HepG2 (cell line): ENCODE results near the gene PDE5A. TPM values are rescaled to one million over a fixed set of nuclear protein-coding genes. Genes with fewer than 3 reads are reported as not detected.

Experiments
- ATAC-seq: fragments of 200-7000 bp; cut with Tn5 transposase; 3 replicates; pipeline ENCODE4 v1.9.1; 2020; ENCODE audit warnings: mild to moderate bottlenecking, moderate library complexity
- BruUV-seq: library from RNA; stranded (reverse); fragments of 400-500 nt; replicated peaks from 2 replicates; lab custom pipeline; 2021; lab: Mats Ljungman, UMichigan
- CTCF ChIA-PET: fragments of 300-600 bp; formaldehyde crosslinking; extraction: SDS; loops from one replicate; lab custom pipeline; 2021; ENCODE audit warnings: low total read pairs, inconsistent platforms, low intra/inter-chr PET ratio; lab: Yijun Ruan, JAX
- POLR2A ChIA-PET: fragments of 350-600 bp; sonication (Branson Sonifier 250); formaldehyde crosslinking; loops from one replicate; lab custom pipeline; 2020; ENCODE audit warnings: antibody characterized with exemption, inconsistent platforms; lab: Yijun Ruan, JAX
- DNase-seq: peaks from one replicate; pipeline ENCODE4 v3.0.0-alpha.2; 2015; ENCODE audit warnings: low spot score
- FAIRE-seq: peaks from 3 replicates; lab custom pipeline; 2011; peaks lifted over from hg19 to GRCh38; lab: Jason Lieb, UNC
- H2AFZ ChIP-seq: one replicate; pipeline ENCODE4 v1.6.1; 2011; ENCODE audit warnings: low read length, inconsistent platforms
- H3K27ac ChIP-seq: fragments of 300-600 bp; 3 replicates; pipeline ENCODE4 v1.8.0; 2011; ENCODE audit warnings: mixed run types, mild to moderate bottlenecking, mixed read lengths, low read length, inconsistent platforms; ENCODE audit not compliant: insufficient read depth; ENCODE audit errors: extremely low read length
- H3K27me3 ChIP-seq, 2 experiments: fragments of 200-600 bp in 1 of 2; 2 replicates in 1 of 2; 3 replicates in 1 of 2; pipeline versions ENCODE4 v1.6.0 to v1.8.0; 2011; ENCODE audit warnings: low read length in 2 of 2, mild to moderate bottlenecking in 2 of 2, moderate library complexity in 2 of 2, inconsistent platforms in 1 of 2; ENCODE audit not compliant: insufficient read depth in 2 of 2, control insufficient read depth in 1 of 2
- H3K36me3 ChIP-seq, 2 experiments: fragments of 200-600 bp in 1 of 2; replicated peaks in 1 of 2; 2 replicates in 1 of 2; 3 replicates in 1 of 2; pipeline versions ENCODE4 v1.5.1 to v1.8.0; 2011; ENCODE audit warnings: low read length in 2 of 2, inconsistent platforms in 1 of 2; ENCODE audit not compliant: insufficient read depth in 2 of 2, control insufficient read depth in 1 of 2
- H3K4me1 ChIP-seq: 2 replicates; pipeline ENCODE4 v1.5.1; 2012; ENCODE audit warnings: low read length, inconsistent platforms; ENCODE audit not compliant: insufficient read depth
- H3K4me2 ChIP-seq: 2 replicates; pipeline ENCODE4 v1.6.0; 2011; ENCODE audit warnings: low read depth, low read length, inconsistent platforms
- H3K4me3 ChIP-seq, 3 experiments: fragments of 200-600 bp in 1 of 3; sonication (generic), shearing (Covaris generic) in 1 of 3; replicated peaks in 1 of 3; 2 replicates each; pipeline ENCODE4 v1.5.1; 2011 to 2016; ENCODE audit warnings: low read length in 3 of 3, inconsistent platforms in 2 of 3, low read depth in 2 of 3, mild to moderate bottlenecking in 2 of 3, control low read depth in 1 of 3, mixed read lengths in 1 of 3; ENCODE audit not compliant: insufficient read depth in 1 of 3
- H3K79me2 ChIP-seq: one replicate; pipeline ENCODE4 v1.6.1; 2011; ENCODE audit warnings: low read length, inconsistent platforms; ENCODE audit not compliant: insufficient read depth
- H3K9ac ChIP-seq: 2 replicates; pipeline ENCODE4 v1.6.0; 2011; ENCODE audit warnings: mild to moderate bottlenecking, low read depth, low read length, inconsistent platforms; ENCODE audit not compliant: insufficient read depth
- H3K9me3 ChIP-seq: 2 replicates; pipeline ENCODE4 v1.5.1; 2012; ENCODE audit warnings: mild to moderate bottlenecking, low read length
- H4K20me1 ChIP-seq: 2 replicates; pipeline ENCODE4 v1.6.0; 2011; ENCODE audit warnings: inconsistent platforms, mild to moderate bottlenecking, low read length, moderate library complexity; ENCODE audit not compliant: insufficient read depth
- CBX2 ChIP-seq, 2 experiments: fragments of 200-600 bp in 1 of 2; sonication (generic); formaldehyde crosslinking in 1 of 2; IDR thresholded peaks; 2 replicates each; pipeline versions ENCODE4 v1.7.0 to v1.8.1; 2018 to 2022; ENCODE audit warnings: low read depth in 2 of 2, low read length in 1 of 2, mild to moderate bottlenecking in 1 of 2, missing genetic modification reagents in 1 of 2
- DRAP1 ChIP-seq: IDR thresholded peaks from 2 replicates; pipeline ENCODE4 v1.6.1; 2016; ENCODE audit warnings: missing genetic modification reagents, missing compliant biosample characterization
- GTF2F1 ChIP-seq: fragments of 150-350 bp; IDR thresholded peaks from 2 replicates; pipeline ENCODE4 v1.6.1; 2014; ENCODE audit warnings: low read length
- NFAT5 ChIP-seq: sonication (generic); formaldehyde crosslinking; IDR thresholded peaks from 2 replicates; pipeline ENCODE4 v1.4.0; 2020; ENCODE audit warnings: missing genetic modification reagents
- NFYC ChIP-seq: IDR thresholded peaks from 2 replicates; pipeline ENCODE4 v1.6.1; 2016; ENCODE audit warnings: missing genetic modification reagents, missing compliant biosample characterization
- RFX3 ChIP-seq: IDR thresholded peaks from 2 replicates; pipeline ENCODE4 v1.6.1; 2016; ENCODE audit warnings: missing biosample characterization, missing genetic modification reagents
- SPEN ChIP-seq: sonication (generic); formaldehyde crosslinking; IDR thresholded peaks from 2 replicates; pipeline ENCODE4 v1.5.1; 2020; ENCODE audit warnings: low read depth, mild to moderate bottlenecking, missing genetic modification reagents
- SRSF4 ChIP-seq: fragments of 200-400 bp; formaldehyde crosslinking; IDR thresholded peaks from one replicate; pipeline ENCODE4 v1.6.1; 2018; ENCODE audit warnings: mild to moderate bottlenecking, low read depth, low read length, moderate library complexity; ENCODE audit not compliant: poor library complexity, severe bottlenecking
- ZNF234 ChIP-seq: sonication (generic); formaldehyde crosslinking; conservative IDR thresholded peaks from 2 replicates; pipeline ENCODE4 v1.5.1; 2020; ENCODE audit warnings: mild to moderate bottlenecking, missing genetic modification reagents
- ZNF335 ChIP-seq: sonication (generic); formaldehyde crosslinking; IDR thresholded peaks from 2 replicates; pipeline ENCODE4 v1.4.0; 2020; ENCODE audit warnings: missing genetic modification reagents
- WGBS: methylation state at CpG from one replicate; pipeline ENCODE4 v1.1.6; 2017; ENCODE audit warnings: low lambda C conversion rate; 5-methylcytosine and 5-hydroxymethylcytosine counted together
- in situ Hi-C: cut with HindIII; loops from 2 replicates; pipeline ENCODE4 v1.10.0; 2017; ENCODE audit warnings: low pct_unique_long_range_greater_than_20kb; ENCODE audit not compliant: extremely low pct_ligation_motif_present
- intact Hi-C: fragments of 100-400 bp; cut with micrococcal nuclease; formaldehyde crosslinking; loops from one replicate; pipeline ENCODE4 v1.10.0; 2022; ENCODE audit not compliant: unreplicated experiment
- polyA plus RNA-seq, 8 experiments: library from polyadenylated mRNA; depleted of rRNA in 3 of 8; stranded (reverse) in 7 of 8; unstranded in 1 of 8; fragments of >200 nt; fragmentation: Illumina TruSeq in 4 of 8; extraction: Trizol in 4 of 8; gene quantifications; 2 replicates each; pipeline versions ENCODE4 v1.2.1 to v1.2.3, GENCODE V29; 2011 to 2016; ENCODE audit warnings: low read depth in 4 of 8, missing spikeins in 1 of 8, mixed read lengths in 1 of 8; ENCODE audit not compliant: insufficient read depth in 1 of 8
- total RNA-seq, 5 experiments: library from RNA; depleted of rRNA; stranded (reverse); fragments of >200 nt; fragmentation: Illumina TruSeq; extraction: Trizol; gene quantifications; 2 replicates each; pipeline ENCODE4 v1.2.3, GENCODE V29; 2016; ENCODE audit warnings: low read depth in 1 of 5
- TF ChIP-seq, protein P1 (sequence below): sonication (generic); formaldehyde crosslinking; IDR thresholded peaks from 2 replicates; pipeline ENCODE4 v1.5.0; 2020; ENCODE audit warnings: mild to moderate bottlenecking, missing genetic modification reagents
- TF ChIP-seq, protein P2 (sequence below): sonication (generic); formaldehyde crosslinking; IDR thresholded peaks from 2 replicates; pipeline ENCODE4 v1.4.0; 2020; ENCODE audit warnings: mild to moderate bottlenecking, missing genetic modification reagents

PDE5A gene
- total and polyA plus RNA-seq, 2 of the 13 experiments (the other 11 are each of a cell fraction or from before 2014, with no cell fraction given) = 0.22 to 0.44 TPM

- TF ChIP-seq, protein P1, sequence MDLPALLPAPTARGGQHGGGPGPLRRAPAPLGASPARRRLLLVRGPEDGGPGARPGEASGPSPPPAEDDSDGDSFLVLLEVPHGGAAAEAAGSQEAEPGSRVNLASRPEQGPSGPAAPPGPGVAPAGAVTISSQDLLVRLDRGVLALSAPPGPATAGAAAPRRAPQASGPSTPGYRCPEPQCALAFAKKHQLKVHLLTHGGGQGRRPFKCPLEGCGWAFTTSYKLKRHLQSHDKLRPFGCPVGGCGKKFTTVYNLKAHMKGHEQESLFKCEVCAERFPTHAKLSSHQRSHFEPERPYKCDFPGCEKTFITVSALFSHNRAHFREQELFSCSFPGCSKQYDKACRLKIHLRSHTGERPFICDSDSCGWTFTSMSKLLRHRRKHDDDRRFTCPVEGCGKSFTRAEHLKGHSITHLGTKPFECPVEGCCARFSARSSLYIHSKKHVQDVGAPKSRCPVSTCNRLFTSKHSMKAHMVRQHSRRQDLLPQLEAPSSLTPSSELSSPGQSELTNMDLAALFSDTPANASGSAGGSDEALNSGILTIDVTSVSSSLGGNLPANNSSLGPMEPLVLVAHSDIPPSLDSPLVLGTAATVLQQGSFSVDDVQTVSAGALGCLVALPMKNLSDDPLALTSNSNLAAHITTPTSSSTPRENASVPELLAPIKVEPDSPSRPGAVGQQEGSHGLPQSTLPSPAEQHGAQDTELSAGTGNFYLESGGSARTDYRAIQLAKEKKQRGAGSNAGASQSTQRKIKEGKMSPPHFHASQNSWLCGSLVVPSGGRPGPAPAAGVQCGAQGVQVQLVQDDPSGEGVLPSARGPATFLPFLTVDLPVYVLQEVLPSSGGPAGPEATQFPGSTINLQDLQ (CRISPR knock-in tag) = no peak
- no peak for TF ChIP-seq GTF2F1
Measured at GRCh38 chr4:119532319-119532718, 96.3 kb downstream of the PDE5A start (continued).

DNA sequence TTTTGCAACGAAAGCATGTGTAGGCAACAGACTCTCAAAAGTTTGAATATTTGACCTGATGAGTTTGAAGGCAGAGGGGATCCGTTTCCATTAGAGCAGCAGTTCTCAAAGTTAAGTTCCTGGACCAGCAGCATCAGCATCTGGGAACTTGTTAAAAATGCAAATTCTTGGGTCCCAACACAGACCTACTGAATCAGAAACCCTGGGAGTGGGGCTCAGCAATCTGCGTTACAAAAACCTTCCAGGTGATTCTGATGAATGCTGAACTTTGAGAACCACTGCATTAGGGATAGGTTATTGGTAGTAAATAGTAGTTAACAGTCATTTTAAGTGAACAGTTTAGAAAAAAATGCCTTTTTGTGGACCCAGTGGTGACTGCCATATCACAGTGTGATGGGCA lies 98.8 kb downstream of the PDE5A start:
- Histone ChIP-seq H3K4me1 (peaks cover 28% of the 10 kb centered on the region), H3K4me3 (no peak overlapping the region), H3K36me3 (peaks cover 0 to 1% of the 10 kb centered on the region in 2 experiments; a peak in 1 of 5 replicates), H3K4me2 (no peak overlapping the region), H3K9ac (no peak overlapping the region), H4K20me1 (no peaks in the 10 kb centered on the region), H2AFZ (no peak overlapping the region), H3K27me3 (no peaks in the 10 kb centered on the region), H3K27ac (no peak overlapping the region), H3K9me3 (peaks cover 8% of the 10 kb centered on the region), H3K79me2 (no peaks in the 10 kb centered on the region)
- WGBS = 97% methylated on average over 3 of the region's 3 CpGs
- FAIRE-seq = no peak
- no TSS peak for BruUV-seq
- in situ Hi-C loops (no loop called here), intact Hi-C loops (no loop called here)
- POLR2A ChIA-PET = no interaction called here
- ATAC-seq = no peak
- CTCF ChIA-PET = no interaction called here
- no peak for DNase-seq
- TF ChIP-seq SRSF4 = no peak
- TF ChIP-seq ZNF234 (CRISPR knock-in tag) = no peak
- TF ChIP-seq, protein P2, sequence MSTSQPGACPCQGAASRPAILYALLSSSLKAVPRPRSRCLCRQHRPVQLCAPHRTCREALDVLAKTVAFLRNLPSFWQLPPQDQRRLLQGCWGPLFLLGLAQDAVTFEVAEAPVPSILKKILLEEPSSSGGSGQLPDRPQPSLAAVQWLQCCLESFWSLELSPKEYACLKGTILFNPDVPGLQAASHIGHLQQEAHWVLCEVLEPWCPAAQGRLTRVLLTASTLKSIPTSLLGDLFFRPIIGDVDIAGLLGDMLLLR = no peak
- TF ChIP-seq CBX2 (IDR thresholded peaks at IDR 0.05; ENCODE audit: low read depth, low read length) = no peak
- no peak for TF ChIP-seq CBX2 (CRISPR knock-in tag; IDR thresholded peaks at IDR 0.05; ENCODE audit: low read depth)
- no peak for TF ChIP-seq NFYC (CRISPR knock-in tag)
- no peak for TF ChIP-seq DRAP1
- no peak for TF ChIP-seq RFX3 (CRISPR knock-in tag)
- no peak for TF ChIP-seq NFAT5 (CRISPR knock-in tag)
- TF ChIP-seq ZNF335 (CRISPR knock-in tag) = no peak
- TF ChIP-seq SPEN (CRISPR knock-in tag) = no peak
